ENCODE results near the gene GRIN2B.

Gene GRIN2B

GRCh38 chr12:13981296-13981962 is at the start of gene GRIN2B:
GRIN2B (minus strand) TSS chr12:13981602; CDS start chr12:13866208, 115,394 bp downstream.
- no peak for DNase-seq

GRCh38 chr12:14026537-14026936 is 45.1 kb upstream of the GRIN2B start:
- DNase-seq, result no peak

GRCh38 chr12:14024591-14024990 is 43.2 kb upstream of the GRIN2B start:
- DNase-seq, result no peak

GRCh38 chr12:14018080-14018479 is 36.7 kb upstream of the GRIN2B start:
- DNase-seq, result no peak

- no peak for DNase-seq
Observed at GRCh38 chr12:14010989-14011388, 29.6 kb upstream of the GRIN2B start.

- DNase-seq, result no peak
Observed at GRCh38 chr12:14007639-14008038, 26.2 kb upstream of the GRIN2B start.

- no peak for DNase-seq
Observed at GRCh38 chr12:13992585-13992984, 11.2 kb upstream of the GRIN2B start.

- no peak for DNase-seq
Observed at GRCh38 chr12:13992106-13992505, 10.7 kb upstream of the GRIN2B start.

- no peak for DNase-seq
Observed at GRCh38 chr12:13986031-13986430, 4.6 kb upstream of the GRIN2B start.

GRCh38 chr12:13981990-13982389 is 588 bp upstream of the GRIN2B start:
- DNase-seq, result no peak

GRCh38 chr12:13980538-13981295 is 685 bp downstream of the GRIN2B start:
- no peak for DNase-seq

GRCh38 chr12:13979772-13980378 is 1.5 kb downstream of the GRIN2B start:
- DNase-seq, result no peak

- DNase-seq, result no peak
Observed at GRCh38 chr12:13978876-13979275, 2.5 kb downstream of the GRIN2B start.

GRCh38 chr12:13976880-13977279 is 4.5 kb downstream of the GRIN2B start:
- DNase-seq, result no peak

- no peak for DNase-seq
Observed at GRCh38 chr12:13976028-13976584, 5.3 kb downstream of the GRIN2B start.

GRCh38 chr12:13973996-13974395 is 7.4 kb downstream of the GRIN2B start:
- DNase-seq, result no peak

- DNase-seq, result no peak
Observed at GRCh38 chr12:13970803-13971202, 10.6 kb downstream of the GRIN2B start.

- DNase-seq, result no peak
Observed at GRCh38 chr12:13968281-13968680, 13.1 kb downstream of the GRIN2B start.

GRCh38 chr12:13964666-13965065 is 16.7 kb downstream of the GRIN2B start:
- no peak for DNase-seq

GRCh38 chr12:13962699-13963098 is 18.7 kb downstream of the GRIN2B start:
- DNase-seq, result no peak

GRCh38 chr12:13961971-13962370 is 19.4 kb downstream of the GRIN2B start:
- DNase-seq, result no peak

- DNase-seq, result no peak
Observed at GRCh38 chr12:13959131-13959723, 22.2 kb downstream of the GRIN2B start.

- DNase-seq, result no peak
Observed at GRCh38 chr12:13957576-13957975, 23.8 kb downstream of the GRIN2B start.

Measured in fibroblast of upper back skin (primary cell).